Fibroblast of skin of right biceps (primary cell): ENCODE data around the gene PNPLA1.
A peak's percentile ranks its signal among the peaks of the same experiment; 100 is the strongest.

Experiments
- DNase-seq: peaks from one replicate; pipeline ENCODE4 v3.0.0-alpha.2; 2013

PNPLA1 gene

GRCh38 chr6:36247693-36248092 is 22.2 kb upstream of the PNPLA1 start:
- peak; percentile 37 for DNase-seq

DNA sequence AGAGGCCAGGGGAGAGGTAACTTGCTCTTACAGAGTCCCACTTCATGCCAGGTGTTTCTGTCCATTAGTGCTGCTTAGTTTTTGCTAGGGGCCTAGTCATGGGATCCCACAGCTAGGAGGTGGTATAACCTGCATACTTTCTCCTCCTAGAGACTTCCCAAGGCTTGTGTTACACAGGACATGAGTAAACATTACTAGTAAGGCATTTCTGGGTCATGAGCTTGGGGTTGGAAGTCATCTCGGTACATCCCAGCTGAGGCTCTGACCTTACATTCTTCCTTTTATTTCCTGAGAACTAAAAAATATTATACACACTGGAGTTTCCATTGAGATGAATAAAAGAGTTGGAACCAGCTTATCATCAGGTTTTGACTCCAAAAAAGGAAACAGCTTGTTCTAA is 20.9 kb upstream of the PNPLA1 start:
- peak; percentile 23 for DNase-seq

DNA sequence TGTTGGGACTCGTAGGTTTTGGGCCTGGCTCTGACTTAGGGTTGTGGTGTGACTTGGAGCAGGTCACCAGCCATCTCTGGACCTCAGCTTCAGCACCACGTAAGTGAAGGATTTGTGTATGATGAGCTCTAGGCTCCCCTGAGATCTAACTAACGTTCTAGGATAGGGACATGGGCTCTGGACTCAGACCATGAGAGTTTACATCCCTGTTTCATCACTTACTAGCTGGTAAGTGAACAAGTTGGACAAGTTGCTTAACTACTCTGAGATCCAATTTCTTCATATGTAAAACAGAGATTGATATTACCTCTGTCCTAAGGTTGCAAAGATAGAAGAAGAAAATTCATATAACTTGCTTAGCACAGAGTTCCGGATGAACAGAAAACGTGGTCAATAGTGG is 20.3 kb upstream of the PNPLA1 start:
- peak; percentile 6 for DNase-seq

DNA sequence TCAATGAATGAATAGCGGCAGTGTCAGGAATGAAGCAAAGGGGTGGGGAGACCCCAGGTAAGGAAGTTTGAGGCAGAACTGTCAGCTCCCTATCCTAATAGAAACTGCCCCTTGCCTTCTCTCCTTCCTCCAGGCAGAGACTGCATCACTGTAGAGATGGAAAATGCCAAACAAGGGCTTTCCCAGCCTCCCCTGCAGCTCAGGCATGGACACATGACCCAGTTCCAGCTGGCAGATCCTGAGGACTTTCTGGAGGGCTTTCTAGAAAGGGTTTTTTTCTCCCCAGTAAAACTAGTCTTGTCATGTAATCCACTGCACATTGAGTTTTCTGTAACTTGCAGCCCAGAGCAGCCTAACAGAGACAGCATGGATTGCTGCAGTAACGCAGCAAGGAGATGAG is 17.9 kb upstream of the PNPLA1 start:
- no peak for DNase-seq

GRCh38 chr6:36263390-36264000 is 6.4 kb upstream of the PNPLA1 start:
- no peak for DNase-seq

GRCh38 chr6:36265744-36266143 is 4.1 kb upstream of the PNPLA1 start:
- DNase-seq, result no peak

GRCh38 chr6:36266913-36267644 is 2.8 kb upstream of the PNPLA1 start:
- no peak for DNase-seq

DNA sequence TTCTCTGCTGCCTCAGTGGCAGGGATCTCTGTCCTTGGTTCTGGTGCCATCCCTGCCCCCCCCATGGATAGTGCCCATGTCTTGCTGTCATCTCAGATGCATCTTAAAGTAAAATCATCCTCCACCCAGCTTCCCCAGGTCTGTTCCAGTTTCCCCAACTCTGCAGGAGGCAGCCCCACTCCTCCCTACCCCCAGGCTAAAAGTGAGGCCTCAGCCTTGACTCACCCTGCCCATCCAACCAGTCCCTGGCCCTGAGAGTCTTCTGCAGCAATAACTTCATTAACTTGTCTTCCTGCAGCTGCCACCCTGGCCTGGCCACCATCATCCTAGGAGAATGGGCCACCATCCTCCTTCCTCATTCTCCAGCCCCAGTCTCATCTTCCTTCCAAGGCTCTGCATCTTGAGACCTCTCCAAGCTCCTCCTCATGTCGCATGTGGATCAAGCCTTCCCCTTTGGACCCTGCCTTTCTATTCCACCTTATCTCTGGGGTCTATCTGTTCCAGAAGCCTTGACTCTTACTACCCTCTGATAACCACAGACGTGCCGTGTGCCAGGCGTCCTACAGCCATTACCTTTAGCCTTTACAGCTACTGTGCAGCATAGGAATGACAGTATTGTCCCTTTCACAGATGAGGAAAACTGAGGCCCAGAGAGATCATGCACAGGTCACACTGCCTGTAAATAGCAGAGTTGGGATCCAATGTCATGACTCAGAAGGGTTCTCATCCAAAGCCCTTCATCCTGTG is 2.0 kb upstream of the PNPLA1 start:
- no peak for DNase-seq

- DNase-seq, result no peak
These were observed 1.2 kb upstream of the PNPLA1 start for GRCh38 chr6:36268478-36269275.

DNA sequence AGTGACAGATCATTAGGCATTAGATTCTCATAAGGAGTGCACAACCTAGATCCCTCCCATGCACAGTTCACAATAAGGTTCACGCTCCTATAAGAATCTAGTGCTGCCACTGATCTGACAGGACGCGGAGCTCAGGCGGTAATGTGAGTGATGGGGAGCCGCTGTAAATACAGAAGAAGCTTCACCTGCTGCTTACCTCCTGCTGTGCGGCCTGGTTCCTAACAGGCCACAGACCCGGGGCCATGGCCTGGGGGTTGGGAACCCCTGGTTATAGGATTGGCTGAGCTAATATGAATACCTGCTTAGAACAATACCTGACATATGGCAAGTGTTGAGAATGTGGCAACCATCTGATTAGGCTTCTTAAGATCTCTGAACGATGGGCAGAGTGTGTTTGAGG is 2.4 kb downstream of the PNPLA1 start:
- DNase-seq, result no peak

DNA sequence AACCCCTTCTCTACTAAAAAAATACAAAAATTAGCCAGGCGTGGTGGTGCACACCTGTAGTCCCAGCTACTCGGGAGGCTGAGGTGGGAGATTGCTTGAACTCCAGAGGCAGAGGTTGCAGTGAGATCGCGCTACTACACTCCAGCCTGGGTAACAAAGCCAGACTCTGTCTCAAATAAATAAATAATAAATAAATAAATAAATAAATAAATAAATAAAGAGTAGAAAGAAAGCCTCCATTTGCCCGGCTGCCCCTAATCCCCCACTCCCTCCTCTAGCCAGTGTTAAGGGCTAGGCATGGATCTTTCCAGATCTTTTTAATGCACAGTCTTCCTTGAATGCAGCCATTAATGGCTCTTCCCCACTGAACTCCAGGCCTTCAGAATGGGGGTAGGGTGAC is 3.2 kb downstream of the PNPLA1 start:
- DNase-seq, result no peak

DNA sequence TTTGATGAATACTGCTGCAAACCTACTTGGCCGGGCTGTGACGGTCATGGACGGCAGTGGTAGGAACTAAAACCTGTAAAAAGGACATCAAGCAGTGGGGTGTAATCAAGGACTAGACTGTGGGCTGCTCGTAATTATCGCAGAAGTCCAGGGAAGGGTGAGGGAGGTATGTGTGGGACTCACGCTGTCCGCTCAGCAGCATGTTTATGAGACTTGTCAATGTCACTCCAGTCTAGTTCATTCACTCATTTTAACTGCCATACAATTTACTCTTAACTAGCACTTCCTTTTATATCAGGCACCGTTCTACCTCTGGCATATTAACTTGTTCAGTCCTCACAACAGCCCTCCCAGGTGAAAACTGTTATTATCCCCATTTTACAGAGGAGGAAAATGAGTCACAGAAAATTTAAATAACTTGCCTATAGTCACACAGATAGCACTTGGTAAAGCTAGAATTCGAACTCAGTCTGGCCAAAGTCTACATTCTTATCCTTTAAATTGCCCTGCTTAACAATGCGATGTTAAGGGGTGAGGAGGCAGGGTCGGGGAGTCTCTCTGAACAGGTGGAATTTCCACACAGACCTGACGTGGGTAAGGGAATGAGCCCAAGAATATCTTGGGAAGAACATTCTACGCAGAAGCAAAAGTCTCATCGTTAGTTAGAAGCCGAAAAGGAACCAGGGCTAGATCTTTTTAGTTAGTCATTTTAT is 4.1 kb downstream of the PNPLA1 start:
- no peak for DNase-seq

DNA sequence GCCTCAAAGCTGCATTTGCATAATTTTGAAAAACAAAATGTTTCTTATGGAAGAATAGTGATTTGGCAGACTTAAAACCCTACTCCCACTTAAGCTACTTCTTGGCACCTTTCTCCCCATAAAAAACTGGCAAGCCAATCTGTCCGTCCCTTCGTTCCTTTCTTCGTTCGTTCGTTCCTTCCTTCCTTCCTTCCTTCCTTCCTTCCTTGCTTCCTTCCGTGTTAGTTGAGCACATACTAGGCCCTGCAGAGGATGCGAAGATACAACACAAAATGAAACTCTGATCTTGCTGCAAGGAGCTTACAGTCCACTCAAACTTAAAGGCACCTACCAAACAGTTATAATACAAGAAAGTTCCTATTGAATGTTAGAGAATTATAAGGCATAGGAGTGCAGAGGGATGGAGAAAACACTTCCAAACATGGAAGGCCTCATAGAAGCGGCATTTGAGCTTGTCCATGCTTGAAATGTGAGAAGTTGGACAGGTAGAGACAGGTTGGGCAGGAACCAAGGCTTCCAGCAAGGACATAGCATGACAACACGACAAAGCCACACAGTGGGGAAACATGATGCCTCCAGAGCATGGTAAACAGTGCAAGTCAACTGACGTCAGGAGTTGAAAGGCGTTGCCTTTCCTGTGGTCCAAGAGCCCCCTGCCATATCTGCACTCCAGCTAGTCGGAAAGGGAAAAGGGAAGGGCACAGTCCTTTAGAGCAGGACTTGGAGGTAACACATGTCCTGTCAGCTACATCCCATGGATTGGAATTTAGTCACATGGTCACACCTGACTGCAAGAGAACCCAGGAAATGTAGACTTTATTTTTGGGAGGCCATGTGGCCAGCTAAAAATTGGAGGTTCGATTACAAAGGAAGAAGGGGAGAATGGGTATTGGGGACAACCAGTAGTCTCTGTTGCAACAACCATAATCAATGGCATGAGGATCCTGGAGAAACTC is 7.0 kb downstream of the PNPLA1 start:
- no peak for DNase-seq

DNA sequence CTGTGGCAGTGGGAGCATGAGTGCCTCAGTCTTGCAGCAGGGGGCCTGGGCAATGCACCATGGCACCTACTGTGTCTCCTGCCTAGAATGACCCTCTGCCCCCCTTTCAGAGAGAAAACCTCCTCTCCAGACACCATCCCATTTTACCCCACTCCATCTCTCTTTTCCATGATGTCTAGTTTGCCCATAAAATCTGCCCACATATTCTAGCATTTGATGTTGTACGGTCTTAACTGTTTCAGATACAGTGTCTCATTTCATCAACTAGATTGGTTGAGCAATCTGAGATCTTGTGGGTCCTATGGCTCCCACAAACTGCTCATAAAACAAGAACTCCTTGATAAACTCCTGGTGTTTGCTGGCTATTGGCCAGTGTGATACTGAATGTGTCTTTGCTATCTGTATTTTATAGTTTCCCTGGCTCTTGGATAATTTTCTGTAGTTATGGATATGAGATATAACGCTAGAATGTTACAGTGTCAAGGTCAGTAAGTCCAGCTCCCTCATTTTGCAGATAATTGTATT is 8.1 kb downstream of the PNPLA1 start:
- no peak for DNase-seq

DNA sequence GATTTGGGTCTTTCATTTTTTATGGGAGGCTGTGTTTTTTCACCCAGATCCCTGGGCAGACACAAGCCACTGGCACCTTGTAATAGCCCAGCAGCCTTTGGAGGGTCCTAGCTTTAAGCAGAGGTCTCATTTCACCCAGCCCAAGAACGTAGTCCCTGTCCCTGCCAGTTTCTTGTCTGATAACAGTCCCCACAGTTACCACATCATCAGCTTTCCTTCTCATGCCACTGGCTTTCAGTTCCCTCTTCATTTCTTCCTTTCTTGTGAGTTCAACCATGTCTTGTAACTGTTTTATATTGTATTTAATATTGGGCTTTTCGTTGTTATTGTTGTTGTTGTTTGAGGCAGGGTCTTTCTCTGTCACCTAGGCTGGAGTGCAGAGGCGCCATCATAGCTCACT is 10.6 kb downstream of the PNPLA1 start:
- no peak for DNase-seq

DNA sequence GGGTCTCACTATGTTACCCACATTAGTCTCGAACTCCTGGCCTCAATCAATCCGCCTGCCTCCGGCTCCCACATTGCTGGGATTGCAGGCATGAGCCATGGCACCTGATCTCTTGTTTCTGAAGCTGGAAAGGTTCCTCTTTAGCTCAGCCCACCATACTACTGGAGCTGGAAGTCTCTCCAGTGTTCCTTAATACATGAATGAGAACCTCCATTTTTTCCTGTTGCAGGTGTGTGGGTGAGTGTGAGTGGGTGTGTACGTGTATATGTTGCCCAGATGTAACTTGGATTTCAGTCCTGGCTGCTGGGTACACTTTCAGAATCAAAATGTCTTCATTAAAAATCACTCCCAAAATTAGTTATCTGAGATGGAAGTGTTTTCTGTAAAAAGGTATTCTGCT is 11.1 kb downstream of the PNPLA1 start:
- no peak for DNase-seq

DNA sequence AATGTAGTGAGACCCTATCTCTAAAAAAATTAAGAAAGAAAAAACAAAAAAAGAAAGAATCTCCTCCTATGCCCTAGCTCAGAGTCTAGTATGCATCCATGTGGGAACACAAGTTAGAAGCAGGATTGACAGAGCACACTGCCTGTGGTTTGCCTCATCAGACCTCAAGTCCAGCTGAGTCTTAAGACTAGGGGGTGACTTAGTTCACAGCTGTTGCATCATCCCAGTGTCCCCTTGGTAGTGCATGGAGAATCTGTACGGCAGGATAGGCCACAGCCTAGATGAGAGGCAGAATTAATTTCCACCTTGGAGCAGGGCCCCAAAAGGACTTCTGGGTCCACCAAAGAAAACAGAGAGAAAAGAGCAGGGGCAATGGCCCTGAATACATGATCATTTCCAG is 13.7 kb downstream of the PNPLA1 start:
- DNase-seq, result no peak

GRCh38 chr6:36284359-36284758 is 14.5 kb downstream of the PNPLA1 start:
- DNase-seq, result no peak

DNA sequence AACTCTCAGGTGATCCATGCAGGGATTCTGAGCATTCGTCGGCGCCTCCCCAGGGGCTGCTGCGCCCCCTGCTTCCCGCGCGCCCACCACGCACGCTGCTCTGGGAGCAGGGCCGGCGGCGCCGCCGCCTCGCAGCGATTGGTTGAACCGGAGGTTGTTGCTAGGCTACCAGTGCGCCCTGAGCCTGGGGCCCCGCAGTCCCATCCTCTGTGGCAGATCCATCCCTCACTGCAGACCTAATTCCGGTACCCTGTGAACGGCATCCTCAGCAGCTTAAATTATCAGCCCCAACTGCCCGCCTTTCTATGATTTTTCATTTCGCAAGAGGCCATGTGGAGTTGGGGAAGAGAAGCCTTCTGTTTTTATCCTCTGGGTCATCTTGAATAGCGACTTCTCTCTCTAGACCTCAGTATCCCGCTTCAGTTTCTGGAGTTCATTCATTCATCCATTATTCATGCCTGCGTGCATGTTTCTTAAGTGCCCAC is 15.4 kb downstream of the PNPLA1 start:
- no peak for DNase-seq

- no peak for DNase-seq
These were observed 15.9 kb downstream of the PNPLA1 start for GRCh38 chr6:36285797-36286196.

DNA sequence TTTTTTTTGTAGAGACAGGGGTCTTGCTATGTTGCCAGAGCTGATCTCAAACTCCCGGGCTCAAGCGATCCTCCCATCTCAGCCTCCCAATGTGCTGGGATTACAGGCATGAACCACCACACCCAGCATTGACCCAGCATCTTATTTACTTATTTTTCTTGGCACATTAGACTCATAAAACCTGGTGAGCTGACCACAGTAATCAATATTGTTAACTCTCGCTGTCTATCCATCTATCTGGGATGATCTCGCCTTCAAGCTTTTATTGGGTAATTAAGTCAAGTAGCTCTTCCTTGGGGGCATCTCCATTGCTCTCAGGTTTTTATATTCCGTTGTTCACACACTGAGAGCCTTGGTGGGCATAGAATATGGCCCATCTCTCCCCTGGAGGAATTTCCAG is 17.0 kb downstream of the PNPLA1 start:
- DNase-seq, result no peak
